HG02798 (cell line): Measurements from ENCODE around the gene PCDHA1.

Experiments
- ATAC-seq: cut with Tn5 transposase; IDR thresholded peaks from one replicate; pipeline ENCODE4 v1.9.1; 2021; ENCODE audit warnings: mild to moderate bottlenecking; ENCODE audit not compliant: unreplicated experiment, poor library complexity

Gene PCDHA1

DNA sequence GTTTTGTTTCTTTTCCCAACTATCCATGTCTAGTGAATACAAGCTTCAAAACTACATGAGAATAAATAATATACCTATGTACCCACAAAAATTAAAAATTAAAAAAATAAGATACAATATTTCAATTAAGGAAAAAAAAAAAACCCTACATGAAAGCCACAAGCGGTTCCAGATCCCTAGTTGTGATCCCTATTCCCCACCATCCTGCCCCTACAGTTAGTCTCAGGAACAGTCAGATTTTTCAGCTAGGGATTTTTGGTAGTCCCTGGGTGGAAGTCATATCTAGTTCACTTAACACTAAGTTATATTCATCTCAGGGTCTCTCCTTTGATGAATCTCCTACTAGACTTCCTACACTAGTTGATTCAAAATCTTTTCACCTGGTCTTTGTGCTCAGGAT, 246.7 kb downstream of the PCDHA1 start:
- ATAC-seq, result no peak

DNA sequence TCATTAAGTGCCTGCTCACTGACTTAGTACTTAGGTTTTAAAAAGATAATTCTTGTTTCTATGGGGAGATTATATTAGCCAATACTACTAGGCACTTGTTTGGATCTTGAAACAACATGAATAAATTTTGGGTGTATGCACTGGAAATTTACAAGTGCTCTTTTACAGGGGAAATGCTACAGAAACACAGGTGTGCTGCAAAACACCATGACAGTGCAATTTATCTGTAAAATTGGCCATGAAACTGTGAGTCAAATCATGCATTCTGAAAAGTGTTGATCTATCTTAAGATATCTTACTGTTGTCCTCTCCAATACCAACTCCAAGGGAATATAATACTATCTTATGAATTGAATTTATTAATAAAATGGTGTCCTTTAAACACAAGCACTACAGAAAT, 253.1 kb downstream of the PCDHA1 start:
- no peak for ATAC-seq

DNA sequence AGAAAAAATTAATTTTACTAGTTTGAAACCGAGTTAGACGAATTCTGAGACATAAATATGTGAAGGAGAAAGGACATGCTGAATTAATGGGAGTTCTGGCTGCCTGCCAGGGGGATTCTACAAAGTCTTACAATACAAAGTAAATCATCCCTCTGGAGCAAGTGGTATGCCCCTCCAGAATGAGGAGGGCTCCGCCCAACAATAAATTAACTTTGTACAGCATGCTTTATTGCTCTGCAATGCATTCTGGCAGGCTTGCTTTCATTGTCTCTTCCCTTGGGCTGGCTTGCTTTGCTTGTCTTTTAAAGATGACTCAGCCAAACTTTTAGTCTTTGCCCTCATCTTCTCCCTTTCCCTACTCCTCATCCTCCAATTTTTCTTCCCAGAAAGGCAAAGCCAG, 253.6 kb downstream of the PCDHA1 start:
- ATAC-seq, result no peak

DNA sequence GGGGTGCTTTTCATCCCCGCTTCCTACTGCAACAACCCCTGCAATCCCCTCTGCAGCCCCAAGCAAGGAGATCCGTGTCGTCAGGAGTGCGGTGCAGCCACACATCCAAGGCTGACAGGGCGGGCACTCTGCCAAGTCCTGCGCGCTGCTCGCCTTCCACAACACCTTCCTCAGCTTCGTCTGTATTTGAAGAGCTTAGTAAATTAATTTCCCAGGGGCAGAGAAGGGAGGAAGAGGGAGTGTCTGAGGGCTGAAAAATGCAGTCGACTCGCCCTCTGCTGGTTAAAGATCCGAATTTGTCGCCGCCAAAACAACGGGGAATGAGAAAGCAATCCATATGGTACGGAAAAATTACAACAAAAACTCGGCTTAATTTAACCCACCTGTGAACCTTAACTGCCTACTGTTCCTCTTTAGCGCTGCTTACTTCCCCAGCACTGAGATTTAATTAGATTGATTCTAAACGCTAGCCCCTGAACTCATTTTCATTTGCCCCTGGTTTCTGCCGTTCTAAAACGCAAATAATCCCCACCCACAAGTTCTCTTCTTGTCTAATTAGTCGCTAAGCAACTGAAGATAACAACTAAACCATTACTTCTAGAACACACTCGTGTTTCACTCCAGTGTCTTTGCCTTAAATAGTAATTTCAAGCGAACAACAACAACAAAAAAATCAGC, 254.3 kb downstream of the PCDHA1 start:
- no peak for ATAC-seq

DNA sequence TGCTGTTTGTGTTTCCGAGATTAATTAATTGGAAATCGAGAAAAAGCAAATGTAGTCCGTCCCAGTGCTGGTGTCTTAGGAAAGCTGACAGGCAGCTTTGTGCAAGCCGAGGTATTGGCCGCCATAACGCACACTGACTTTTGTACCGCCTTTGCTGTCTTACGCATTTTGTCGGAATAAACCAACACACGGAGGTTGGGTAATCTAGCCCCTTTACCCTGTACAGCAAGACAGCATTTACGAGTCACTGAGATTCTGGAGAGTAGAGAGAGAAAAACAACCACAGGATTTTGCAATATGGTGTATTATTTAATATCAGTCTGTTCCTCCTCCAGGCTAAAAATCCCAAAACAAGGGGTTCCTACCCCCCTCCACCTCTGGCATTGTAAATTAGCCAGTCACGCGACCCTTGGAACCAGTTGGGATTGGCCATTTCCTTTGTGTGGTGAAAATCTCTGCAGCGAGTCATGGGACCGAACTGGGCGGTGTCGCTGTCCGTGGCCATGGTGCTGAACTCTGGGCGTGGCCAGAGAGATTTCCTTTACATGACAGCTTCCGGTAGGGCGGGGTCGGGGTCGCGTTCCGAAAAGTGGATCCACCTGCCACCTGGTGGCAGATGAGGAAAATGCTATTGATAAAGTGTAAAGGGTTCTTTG, 255.0 kb downstream of the PCDHA1 start:
- ATAC-seq, result peak; percentile 68

DNA sequence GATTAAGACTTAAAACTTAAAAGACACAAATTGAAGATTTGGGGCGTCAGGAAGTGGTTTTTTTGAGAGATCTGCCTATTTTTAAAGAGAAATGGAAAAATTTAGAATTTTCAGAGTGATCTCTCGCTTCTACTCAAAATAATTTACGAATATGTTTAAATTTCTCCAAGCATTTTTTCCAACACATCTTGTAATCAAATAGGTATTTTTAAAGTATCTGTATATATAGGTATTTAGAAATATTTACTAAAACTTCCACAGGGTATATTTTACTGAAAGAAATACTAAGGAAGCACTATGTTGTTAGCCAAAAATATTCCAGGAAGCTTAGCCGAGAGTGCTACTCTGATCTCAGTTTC, 255.5 kb downstream of the PCDHA1 start:
- ATAC-seq, result no peak

DNA sequence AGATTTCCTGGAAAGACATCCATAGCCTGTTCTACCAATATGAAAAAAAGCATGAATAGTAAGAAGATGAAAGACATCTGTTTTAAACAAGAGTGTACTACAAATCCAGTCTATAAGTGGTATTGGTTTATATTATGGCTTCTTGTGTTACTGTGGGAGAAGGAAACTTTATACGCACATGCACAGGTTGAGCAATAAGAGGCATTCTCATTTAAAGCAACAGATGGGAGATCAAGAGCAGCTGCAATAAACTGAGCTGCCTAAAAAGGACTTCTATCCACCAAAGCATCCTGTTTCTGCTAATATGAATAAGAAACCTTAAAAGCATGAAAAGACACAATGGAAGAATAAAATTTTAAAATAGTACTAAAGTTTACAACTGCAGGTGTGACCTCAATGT, 256.6 kb downstream of the PCDHA1 start:
- no peak for ATAC-seq

DNA sequence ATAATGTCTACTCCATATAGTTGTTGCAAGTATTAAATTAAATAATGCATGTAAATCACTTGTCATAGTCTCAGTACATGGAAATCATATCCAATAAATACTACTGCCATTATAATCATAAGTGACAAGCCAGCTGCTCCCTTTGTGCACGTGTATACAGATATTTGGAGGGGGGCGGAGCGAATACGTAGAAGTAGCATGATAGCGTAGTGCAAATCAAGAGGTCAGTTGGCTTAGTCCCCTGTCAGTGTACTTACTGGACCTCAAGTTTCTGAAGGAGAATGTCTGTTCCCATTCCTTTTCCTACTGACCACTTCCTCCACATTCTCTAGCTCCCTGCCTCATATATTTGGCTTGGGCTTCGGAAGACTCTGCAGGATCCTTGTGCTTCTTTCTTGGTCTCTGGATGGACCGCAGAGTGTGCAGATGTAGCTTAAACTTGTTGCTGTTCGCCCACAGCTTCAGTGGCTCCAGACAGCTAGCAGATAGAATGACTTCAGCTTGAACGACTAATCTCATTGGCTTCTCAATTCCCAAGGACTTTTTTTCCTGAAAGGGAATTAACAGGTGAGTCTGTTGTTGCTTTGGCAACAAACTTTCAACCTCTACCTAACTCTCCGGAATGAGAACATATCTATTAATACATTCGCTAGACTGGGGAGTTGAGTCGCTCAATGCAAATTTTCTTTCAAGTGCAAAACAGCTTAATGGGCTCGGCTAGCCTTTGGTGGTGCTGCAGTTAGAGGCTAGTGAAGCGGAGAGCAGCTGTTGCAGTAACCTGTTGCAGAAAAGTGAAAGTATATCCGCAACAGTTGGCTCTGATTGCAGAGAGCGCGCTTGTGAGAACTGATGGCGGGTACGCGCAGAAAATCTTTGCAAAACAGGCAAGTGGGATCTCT, 264.9 kb downstream of the PCDHA1 start, which contains the start of gene PCDHB1:
Gene PCDHB1, plus strand, starts transcription at position 753 of the 899 bp plus-strand sequence. Its CDS starts 97 bp downstream, at position 850.
- no peak for ATAC-seq

DNA sequence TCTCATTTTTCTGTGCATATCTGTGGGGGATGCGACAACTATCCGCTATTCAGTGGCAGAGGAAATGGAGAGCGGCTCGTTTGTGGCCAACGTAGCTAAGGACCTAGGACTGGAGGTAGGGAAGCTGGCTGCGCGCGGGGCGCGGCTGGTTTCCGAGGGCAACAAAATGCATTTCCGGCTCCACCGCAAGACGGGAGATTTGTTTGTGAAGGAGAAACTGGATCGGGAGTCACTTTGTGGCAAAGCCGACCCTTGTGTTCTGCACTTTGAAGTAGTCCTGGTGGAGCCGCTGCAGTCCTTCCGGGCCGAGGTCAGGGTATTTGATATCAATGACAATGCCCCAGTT, 265.6 kb downstream of the PCDHA1 start:
- no peak for ATAC-seq
